Left renal cortex interstitium (tissue), 4 donors: ENCODE measurements around the gene FOXO3. TPM values are rescaled to one million over a fixed set of nuclear protein-coding genes. Genes with fewer than 3 reads are reported as not detected.
A peak's percentile ranks its signal among the peaks of the same experiment; 100 is the strongest.
"Not testable (repeated sequence)": the region's sequence is repeated elsewhere in the genome, so short reads cannot be mapped to it uniquely, and the experiment has no call there.

Experiments used
- DNase-seq, 4 donors: peaks; one replicate each; pipeline ENCODE4 v3.0.0-alpha.2; 2013; ENCODE audit warnings: low read depth in 4 of 4, low spot score in 2 of 4, missing footprints in 1 of 4
- polyA plus RNA-seq, 4 donors: library from polyadenylated mRNA; unstranded; fragments of 120-200 nt; gene quantifications; one replicate each; pipeline ENCODE4 v1.2.1, GENCODE V29; 2013; ENCODE audit not compliant: insufficient read length in 4 of 4

FOXO3 gene
- polyA plus RNA-seq, 4 donors: 47.2 to 50.0 (median 49.9) TPM

- no peak for DNase-seq
These were observed 5.2 kb upstream of the FOXO3 start for GRCh38 chr6:108555399-108556052.

- no peak for DNase-seq
These were observed 4.5 kb upstream of the FOXO3 start for GRCh38 chr6:108556250-108556649.

- DNase-seq: no peak
These were observed 3.7 kb upstream of the FOXO3 start for GRCh38 chr6:108556866-108557493.

- DNase-seq: peak in 1 of 4 donors; percentile 65
These were observed 3.0 kb upstream of the FOXO3 start for GRCh38 chr6:108557494-108558371.

GRCh38 chr6:108558372-108559096, 2.2 kb upstream of the FOXO3 start:
- DNase-seq: peak; percentile 95 to 98 (median 96)

GRCh38 chr6:108559097-108559883, 1.4 kb upstream of the FOXO3 start:
- DNase-seq: peak in 3 of 4 donors; percentile 70 to 79 (median 77)

- DNase-seq: peak in 3 of 4 donors; percentile 80 to 85 (median 81)
These were observed 744 bp upstream of the FOXO3 start for GRCh38 chr6:108559884-108560462.

- DNase-seq: not testable (repeated sequence)
These were observed 561 bp downstream of the FOXO3 start for GRCh38 chr6:108561309-108561647.

- no peak for DNase-seq
These were observed 1.2 kb downstream of the FOXO3 start for GRCh38 chr6:108561742-108562502.

GRCh38 chr6:108562503-108562993, 1.8 kb downstream of the FOXO3 start:
- DNase-seq: no peak

- DNase-seq: no peak
These were observed 2.6 kb downstream of the FOXO3 start for GRCh38 chr6:108563292-108563691.

GRCh38 chr6:108564178-108564577, 3.5 kb downstream of the FOXO3 start:
- no peak for DNase-seq

GRCh38 chr6:108565091-108565766, 4.5 kb downstream of the FOXO3 start:
- no peak for DNase-seq

GRCh38 chr6:108565893-108566292, 5.2 kb downstream of the FOXO3 start:
- DNase-seq: no peak

- DNase-seq: no peak
These were observed 5.7 kb downstream of the FOXO3 start for GRCh38 chr6:108566406-108566805.

GRCh38 chr6:108568101-108568500, 7.4 kb downstream of the FOXO3 start:
- DNase-seq: no peak

- DNase-seq: no peak
These were observed 8.0 kb downstream of the FOXO3 start for GRCh38 chr6:108568551-108569305.
